GM19193 (cell line): ENCODE measurements around the gene CLPTM1L.

ENCODE experiments used
- POLR2A ChIP-seq: IDR thresholded peaks from 4 replicates; pipeline ENCODE4 v1.6.1; 2011; ENCODE audit not compliant: insufficient read depth, insufficient read length; ENCODE audit errors: extremely low read depth

CLPTM1L gene

DNA sequence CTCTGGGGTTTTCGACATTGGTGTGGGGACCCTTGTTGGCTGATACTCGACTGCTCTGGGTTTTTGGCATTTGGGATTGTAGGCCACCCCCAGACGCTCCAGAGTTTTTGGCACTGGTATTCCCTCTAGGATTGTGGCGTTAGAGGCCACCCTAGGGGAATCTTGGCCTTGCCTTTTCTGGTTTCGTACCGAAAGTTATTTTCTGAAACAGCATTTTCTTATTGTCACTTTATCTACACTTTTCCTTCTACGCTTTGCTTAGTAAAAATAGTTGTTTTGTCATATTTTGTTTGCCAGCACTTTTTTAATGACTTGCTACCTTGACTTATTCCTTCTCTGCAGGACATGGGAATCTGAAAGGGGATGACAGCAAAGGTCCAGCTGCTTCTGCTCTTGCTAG lies 25.1 kb upstream of the CLPTM1L start:
- no peak for TF ChIP-seq POLR2A

DNA sequence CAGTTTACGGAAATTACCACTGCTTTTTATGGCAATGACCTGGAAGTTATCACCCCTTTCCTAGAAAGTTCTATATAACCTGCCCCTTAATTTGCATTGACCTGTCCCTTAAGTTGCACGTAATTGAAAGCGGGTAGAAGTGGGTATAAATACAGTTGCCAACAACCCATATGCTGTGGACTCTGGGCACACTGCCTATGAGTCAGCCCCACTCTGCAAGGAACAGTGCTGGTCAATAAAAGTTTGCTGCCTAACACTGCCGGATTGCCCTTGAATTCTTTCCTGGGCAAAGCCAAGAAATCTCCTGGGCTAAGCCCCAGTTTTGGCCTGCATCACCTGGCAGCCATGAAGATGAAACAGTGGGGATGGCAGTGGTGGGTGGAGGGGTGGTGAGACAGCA lies 23.9 kb upstream of the CLPTM1L start:
- TF ChIP-seq POLR2A: no peak

DNA sequence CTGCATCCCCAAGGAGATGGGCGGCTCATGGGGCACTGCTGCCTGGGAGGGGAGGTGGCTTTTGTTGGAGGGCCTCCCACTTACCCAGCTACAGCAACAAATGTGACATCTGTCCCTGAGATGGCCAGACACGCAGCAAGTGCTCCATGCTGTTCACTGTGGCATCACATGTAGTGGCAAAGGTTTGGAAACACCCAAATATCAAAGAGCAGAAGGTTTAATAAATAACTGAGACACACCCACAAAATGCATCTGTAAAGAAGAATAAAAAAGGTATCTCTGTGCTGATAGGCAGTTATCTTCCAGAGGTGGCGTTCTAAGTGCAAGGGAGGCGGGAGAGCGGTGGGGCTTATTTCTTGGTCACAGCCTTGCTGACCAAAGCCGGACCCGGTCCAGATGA lies 23.3 kb upstream of the CLPTM1L start:
- TF ChIP-seq POLR2A: no peak

DNA sequence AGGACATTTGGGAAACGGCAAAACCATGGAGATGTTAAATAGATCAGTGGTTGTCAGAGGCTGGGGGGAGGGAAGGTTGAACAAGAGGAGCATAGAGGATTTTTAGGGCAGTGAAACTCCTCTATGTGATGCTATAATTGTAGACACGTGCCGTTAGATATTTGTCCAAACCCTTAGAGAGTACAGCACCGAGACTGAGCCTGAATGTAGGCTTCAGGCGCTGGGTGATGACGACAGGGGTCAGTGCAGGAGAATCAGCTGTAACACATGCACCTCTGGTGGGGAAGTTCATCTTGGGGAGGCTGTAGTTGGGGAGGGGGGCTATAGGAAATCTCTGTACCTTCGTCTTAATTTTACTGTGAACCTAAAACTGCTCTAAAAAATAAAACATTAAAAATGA lies 22.2 kb upstream of the CLPTM1L start:
- no peak for TF ChIP-seq POLR2A

DNA sequence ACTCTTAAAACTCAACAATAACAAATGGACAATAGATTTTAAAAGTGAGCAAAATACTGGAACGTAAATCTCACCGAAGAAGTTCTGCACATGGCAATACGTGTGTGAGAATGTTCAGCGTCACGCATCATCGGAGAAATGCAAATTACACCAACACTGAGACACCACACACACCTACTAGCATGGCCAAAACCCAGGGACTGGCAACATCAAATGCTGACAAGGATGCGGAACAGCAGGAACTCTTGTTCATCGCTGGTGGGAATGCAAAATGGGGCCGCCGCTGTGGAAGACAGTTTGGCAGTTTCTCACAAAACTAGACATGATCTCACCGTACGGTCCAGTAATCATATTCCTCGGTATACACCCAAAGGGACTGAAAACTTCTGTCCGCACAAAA lies 21.6 kb upstream of the CLPTM1L start:
- no peak for TF ChIP-seq POLR2A

DNA sequence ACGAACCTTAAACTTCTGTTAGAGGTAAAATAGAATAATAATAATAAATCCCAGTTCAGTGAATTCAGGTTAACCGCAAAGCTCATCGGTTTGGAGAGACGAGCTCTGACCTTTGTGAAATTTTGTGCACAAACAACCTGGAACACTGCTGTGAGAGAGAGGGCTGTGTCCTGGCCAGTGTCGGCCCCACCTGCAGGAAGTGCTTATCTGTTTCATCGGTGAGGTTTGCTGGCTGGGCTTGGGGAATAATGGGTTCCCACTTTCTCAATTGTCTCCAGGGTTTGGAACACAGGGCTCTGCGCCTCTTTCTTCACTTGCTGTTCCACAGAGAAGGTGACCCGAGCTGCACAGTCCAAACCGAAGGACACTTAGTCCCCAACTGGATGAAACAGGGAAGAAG lies 19.3 kb upstream of the CLPTM1L start:
- no peak for TF ChIP-seq POLR2A

DNA sequence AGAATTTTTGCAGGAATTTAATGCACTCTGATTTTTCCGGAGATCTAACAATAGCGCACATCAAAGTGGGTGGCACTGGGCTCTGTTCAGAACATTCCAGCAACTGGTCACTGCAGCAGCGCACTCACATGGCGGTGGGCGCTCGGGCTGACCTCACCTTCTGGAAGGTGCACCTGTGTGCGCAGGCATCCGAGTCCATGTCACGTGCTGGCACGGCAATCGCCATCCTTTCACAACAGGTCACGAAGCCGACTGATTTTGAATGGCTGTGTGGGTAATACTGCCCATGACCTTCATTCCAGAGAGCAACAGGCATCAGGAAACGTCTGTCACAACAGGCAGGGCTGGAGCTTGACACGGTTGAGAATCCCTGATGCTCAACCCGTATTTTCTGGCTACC lies 18.7 kb upstream of the CLPTM1L start:
- TF ChIP-seq POLR2A: no peak

DNA sequence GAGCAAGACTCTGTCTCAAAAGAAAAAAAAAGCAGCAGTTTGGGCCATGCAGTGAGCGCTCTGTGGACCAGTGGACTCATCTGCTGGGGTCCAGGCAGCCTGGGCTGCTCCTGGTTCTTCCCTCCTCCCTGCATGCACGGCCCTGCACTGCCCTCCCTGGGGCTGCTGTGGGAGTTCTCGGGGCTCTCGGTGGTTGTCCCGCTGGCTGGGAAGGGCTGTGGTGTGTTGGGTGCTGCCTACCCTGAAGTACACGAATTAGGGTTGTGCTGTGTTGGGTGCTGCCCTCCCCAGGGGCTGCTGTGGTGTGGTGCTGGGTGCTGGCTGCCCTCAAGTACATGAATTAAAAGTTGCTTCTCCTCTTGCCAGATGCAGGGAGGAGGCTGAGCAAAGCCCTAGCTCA lies 18.3 kb upstream of the CLPTM1L start:
- TF ChIP-seq POLR2A: no peak

DNA sequence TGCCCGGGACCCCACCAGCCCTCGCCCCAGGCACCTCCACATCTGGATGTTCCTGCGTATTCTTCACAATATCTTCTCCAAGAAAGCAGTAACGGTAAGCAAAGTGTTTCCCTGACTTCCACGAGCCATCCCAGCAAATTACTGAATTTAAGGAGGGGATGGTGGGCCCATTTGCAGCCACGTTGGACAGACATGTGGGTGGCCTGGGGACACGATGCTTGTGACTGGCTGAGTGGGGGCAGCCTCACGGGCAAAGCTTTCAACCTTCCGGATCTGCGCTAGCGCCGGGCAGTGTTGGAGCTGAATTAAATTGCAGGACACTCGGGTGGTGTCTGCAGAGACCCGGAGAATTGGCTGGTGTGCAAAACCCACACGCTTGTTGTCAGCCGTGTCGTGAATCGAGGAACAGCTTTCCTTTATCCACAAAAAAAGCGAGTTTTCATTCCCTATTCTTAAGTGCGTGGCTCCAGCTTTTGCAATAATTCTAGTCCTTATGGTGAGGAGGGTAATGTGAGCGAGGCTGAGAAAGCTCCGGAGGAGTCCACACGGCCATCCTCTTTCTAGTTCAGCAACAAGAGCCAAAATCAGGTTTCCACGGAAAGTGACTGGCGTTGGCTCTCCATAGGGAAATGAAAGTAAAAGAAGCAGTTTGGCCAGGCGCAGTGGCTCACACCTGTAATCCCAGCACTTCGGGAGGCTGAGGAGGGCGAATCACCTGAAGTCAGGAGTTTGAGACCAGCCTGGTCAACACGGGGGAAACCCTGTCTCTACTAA lies 17.5 kb upstream of the CLPTM1L start:
- no peak for TF ChIP-seq POLR2A

DNA sequence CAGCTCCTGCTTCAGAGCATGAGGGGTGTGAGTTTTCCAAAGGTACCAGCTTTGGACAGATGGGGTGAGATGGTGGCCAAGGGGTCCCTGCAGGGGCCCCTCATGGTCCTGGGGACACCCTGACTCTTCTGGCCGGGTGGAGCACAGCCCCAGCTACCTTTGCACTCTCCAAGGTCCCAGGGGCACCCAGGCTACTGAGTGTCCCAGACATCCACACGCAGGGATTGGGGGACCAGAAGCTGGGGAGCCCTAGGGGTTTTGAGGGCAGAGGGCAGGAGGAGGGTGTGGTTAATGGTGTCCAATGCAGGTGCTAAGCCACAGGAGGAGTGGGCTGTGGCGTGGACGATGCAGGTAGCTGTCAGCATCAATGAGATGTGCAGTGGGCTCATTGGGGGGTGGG lies 16.0 kb upstream of the CLPTM1L start:
- TF ChIP-seq POLR2A: no peak

DNA sequence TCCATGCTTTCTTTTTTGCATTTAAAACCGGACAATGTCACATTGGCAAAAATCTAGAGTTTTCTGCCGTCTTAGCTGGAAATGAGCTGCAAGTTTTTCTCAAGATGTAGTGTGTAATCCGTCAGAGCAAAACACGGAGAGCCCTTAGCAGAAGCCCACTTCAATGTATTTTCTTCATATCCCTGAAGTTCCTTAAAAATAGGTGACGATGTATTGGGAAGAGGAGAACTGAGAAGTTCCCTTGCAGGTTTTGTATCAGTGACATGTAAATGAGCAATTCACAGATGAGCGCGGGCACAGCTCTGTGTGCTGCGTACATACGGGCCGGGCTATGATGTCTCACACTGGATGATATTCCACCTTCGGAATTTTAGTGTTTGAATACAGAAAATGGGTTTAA lies 14.8 kb upstream of the CLPTM1L start:
- no peak for TF ChIP-seq POLR2A

DNA sequence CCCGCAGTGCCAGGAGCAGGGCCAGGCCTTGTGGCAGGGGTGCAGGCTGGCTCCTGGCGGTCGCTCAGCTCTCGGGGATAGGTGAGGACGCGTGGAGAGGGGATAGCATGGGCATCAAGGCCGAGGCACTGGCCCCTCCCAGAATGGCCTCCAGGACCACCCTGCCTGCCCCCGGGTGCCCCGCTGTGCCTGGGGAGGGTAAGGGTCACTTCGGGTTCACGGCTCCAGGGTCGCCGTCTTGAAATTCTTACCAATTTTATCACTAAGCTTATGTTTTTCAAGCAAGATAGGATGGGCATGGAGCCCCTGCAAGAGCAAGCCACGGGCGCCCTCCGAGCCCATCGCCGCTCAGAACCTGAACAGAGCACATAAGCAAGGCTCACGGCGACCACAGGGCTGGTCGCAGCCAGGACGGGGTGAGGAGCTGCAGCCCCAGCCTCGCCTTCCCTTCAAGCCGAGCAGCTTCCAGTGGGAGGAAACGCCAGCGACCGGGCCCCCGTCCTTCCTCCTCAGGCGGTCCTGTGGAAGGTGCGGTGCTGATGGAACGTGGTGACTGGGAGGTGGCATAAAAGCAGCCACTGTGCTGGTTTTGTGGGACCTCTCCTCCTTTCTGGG lies 14.2 kb upstream of the CLPTM1L start:
- TF ChIP-seq POLR2A: no peak

DNA sequence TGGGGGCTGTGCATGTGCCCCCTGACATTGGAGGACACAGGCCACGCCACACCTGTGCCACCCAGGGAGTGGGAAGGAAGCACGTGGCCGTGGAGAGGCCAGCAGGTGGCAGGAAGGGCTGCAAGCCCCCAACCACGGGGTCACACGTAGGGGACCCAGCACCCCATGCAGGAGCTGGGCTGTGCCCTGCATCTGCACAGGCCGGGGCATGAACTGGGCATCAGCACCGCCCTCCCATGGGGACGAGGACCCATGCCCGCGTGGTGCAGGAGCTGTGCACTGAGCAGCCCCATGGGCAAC lies 13.8 kb upstream of the CLPTM1L start:
- TF ChIP-seq POLR2A: no peak

DNA sequence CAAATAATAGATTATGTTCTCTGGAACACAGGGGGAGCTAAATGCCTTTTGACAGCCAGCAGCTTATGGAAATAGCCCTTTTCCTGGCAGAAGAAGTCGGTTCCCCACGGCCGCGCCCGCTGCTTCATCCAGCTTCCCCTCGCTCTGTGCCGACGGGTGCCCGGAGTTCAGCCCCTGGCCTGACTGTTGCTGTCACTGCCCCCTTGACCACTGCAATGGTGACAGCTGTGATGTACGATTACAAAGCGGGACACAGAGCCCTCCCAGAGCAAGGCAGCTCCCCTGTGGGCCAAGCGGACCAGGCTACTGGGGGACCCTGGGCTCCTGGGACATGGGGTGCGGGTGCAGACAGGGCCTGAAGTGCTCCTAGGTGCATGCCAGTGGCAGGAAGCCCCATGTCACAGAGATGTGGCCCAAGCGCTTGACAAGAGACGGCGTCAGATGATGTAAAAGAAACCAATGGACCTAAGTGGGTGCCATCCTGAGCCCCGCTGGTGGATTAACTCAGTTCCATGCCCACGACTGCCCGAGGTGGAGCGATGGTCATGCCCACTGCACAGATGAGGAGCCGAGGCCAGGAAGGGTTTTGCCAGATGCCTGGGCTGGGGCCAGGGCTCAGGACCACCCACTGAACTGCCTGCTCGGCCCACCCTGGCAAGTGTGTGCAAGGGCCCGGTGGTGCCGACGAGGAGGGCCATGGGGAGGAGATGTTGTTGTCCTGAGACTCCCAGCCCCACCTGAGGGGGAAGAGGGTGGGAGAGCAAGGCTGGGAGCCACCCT lies 13.2 kb upstream of the CLPTM1L start:
- no peak for TF ChIP-seq POLR2A

DNA sequence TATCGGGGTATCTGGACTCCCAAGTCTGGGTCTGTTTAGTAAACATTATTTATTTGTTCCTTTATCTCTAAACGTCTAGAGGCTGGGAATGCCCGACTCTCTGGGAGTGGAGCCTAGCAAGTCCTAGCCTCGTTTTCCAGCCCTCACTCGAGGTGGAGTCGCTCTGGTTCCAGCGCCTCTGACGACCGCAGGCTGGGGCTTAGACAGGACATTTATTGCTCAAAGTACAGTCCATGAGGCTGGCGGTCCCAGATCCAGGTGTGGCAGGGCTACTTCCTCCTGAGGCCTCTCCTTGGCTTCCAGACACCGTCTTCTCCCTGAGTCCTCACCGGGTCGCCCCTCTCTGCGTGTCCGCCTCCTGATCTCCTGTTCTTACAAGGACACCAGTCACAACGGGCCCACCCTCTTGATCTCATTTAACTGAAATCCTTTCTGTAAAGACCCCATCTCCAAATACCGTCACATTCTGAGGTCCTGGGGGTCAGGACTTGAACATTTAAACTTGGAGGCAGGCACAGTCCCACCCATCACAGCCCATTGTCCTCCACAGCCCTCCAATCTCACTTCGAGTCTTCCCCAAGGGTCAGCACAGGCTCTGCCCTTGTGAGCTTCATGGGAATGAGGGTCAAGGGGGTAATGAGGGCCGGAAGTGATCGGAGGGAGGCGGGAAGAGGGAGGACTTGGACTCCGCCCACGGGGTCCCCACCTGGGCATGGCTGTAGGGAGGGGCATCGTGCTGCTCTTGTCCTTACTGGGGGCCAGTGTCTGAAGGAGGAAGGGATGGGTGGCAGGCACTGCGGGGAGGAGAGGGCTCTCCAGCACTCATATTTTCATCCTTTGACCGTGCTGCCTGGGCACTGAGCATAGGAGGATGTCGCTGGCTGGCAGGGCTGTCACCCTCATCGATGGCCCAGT lies 12.2 kb upstream of the CLPTM1L start:
- no peak for TF ChIP-seq POLR2A

DNA sequence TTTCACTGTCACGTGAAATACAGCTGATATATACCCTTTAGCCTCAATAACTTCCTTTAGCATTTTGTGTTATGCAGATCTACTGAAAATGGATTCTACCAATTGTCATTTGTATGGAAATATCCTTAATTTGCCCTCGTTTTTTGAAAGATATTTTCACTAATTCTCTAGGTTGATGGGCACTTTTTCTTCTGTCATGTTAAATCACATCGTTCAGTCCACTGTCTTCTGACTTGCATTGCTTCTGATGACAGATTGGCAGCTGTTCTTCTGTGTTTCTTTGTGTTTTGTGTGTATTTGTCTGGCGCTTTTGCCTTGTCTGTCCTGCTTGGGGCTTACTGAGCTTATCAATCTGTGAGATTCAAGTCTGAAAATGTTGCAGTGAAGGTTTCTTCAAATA lies 9.7 kb upstream of the CLPTM1L start:
- TF ChIP-seq POLR2A: no peak
